ENCODE data around the gene PDE5A.
A peak's percentile ranks its signal among the peaks of the same experiment; 100 is the strongest.
"Not testable (repeated sequence)": the region's sequence is repeated elsewhere in the genome, so short reads cannot be mapped to it uniquely, and the experiment has no call there.

Gene PDE5A

DNA sequence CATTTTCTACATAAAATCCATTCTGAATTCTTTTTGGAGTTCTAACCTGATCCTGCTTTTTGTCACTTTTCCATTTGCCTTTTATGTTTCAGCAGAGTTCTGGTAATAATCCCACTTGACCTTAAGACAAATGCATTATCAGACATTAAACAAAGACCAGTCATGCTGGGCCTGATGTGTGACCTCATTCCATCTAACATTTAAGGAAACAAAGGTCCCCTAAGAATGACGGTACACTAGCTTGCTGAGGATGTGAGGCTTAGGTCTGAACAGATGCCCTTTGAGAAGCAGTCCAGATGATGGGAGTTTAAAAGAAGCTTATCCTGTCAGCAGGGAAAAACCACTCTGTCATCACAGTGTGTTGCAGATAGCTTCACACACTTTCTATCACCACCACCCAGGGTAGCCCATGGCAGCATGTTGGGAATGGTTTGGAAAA lies 38.1 kb upstream of the PDE5A start:
- TF ChIP-seq, protein P1, sequence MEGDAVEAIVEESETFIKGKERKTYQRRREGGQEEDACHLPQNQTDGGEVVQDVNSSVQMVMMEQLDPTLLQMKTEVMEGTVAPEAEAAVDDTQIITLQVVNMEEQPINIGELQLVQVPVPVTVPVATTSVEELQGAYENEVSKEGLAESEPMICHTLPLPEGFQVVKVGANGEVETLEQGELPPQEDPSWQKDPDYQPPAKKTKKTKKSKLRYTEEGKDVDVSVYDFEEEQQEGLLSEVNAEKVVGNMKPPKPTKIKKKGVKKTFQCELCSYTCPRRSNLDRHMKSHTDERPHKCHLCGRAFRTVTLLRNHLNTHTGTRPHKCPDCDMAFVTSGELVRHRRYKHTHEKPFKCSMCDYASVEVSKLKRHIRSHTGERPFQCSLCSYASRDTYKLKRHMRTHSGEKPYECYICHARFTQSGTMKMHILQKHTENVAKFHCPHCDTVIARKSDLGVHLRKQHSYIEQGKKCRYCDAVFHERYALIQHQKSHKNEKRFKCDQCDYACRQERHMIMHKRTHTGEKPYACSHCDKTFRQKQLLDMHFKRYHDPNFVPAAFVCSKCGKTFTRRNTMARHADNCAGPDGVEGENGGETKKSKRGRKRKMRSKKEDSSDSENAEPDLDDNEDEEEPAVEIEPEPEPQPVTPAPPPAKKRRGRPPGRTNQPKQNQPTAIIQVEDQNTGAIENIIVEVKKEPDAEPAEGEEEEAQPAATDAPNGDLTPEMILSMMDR (conservative IDR thresholded peaks at IDR 0.05; ENCODE audit: low read length): no peak
- DNase-seq (ENCODE audit: low read depth): no peak
- no peak overlapping the region for H3K4me3 ChIP-seq (ENCODE audit: low read length)

DNA sequence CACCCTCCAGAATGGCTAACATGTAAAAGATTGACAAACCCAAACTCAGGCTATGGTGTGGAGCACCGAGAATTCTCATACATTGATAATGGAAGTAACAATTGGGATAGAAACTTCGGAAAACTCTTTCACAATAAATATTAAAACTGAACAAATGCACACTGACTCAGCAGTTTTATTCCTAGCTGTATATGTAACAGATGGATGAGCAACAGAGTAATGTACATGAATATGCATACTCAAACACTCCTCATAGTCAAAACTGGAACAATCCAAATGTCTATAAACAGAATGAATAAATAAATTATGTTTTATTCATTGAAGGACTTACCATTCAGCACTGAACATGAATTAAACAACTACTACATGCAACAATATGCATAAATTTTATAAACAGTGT lies 37.1 kb upstream of the PDE5A start:
- no peak for DNase-seq (ENCODE audit: low read depth)
- TF ChIP-seq, protein P1 (conservative IDR thresholded peaks at IDR 0.05; ENCODE audit: low read length): no peak
- no peak overlapping the region for H3K4me3 ChIP-seq (ENCODE audit: low read length)

DNA sequence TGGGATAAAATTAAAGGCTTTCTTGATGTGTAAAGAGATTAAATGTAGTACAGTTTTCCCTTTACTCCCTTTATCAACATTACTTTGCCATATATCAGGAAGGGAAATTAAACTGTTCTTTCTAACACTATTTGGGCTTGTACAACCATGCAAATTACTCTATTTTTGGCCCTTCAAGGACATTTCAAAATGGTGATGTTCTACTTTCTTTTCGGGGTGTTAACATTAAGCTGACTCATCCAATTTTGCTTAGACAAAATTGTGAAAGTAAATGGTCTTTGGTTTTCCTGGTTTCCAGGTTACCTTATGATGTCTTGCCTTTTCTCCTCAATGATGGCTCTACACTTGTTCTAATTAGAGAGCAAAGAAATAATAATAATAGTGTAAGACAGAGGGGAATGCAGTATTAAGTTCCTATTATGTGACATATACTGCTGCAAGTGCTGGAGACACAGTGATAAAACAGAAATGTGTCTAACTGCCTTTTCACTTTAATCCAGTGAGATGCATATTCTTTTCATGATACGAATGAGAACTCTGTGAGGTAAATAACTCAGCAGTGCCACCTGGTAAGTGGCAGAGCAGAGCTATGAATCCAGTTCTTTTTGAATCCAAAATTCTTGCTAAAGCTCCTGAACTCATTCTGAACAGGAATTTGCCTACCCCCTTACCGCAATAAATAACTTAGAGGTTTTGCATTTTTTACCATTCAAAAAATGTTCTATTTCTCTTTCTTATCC lies 35.7 kb upstream of the PDE5A start:
- TF ChIP-seq, protein P1 (conservative IDR thresholded peaks at IDR 0.05; ENCODE audit: low read length): no peak
- H3K4me3 ChIP-seq (ENCODE audit: low read length): no peak overlapping the region
- DNase-seq (ENCODE audit: low read depth): no peak

DNA sequence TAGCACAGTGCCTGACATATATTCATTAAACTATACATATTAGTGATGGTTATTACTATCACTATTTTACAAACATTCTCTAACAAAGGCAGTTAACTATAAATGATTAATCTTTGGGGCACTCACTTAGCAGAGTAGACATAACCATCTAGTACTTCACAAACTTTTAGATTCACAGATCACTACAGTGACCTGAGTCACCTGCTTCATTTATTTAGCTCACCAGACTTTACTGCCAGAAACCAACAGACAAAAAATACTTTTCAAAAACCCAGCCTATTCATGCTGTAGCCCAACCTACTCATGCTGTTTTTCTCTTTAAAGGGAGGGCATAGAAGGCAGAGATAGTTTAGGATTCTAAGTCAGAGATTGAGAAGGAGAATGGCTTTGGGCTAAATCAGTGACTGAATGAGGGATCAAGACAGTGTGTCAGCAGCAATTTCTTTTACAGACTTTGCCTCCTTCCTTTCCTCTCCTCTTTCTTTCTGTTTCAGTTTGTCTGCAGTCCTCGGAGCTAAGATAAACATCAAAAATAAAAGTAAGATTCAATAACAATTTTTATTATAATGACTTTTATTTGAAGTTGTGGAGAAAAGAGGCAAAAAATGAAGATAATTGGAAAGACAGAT lies 34.7 kb upstream of the PDE5A start:
- TF ChIP-seq, protein P1 (conservative IDR thresholded peaks at IDR 0.05; ENCODE audit: low read length): no peak
- H3K4me3 ChIP-seq (ENCODE audit: low read length): no peak overlapping the region
- no peak for DNase-seq (ENCODE audit: low read depth)

DNA sequence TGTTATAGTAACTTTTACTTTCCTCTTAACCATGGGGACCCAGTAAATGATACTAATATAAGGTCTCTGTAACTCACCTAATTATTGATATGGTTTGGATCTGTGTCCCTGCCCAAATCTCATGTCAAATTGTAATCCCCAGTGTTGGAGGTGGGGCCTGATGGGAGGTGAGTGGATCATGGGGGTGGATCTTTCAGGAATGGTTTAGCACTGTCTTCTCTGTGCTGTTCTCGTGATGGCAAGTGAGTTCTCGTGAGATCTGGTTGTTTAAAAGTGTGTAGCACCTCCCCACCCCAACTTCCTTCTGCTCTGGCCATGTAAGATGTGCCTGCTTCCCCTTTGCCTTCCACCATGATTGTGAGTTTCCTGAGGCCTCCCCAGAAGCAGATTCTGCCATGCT lies 34.0 kb upstream of the PDE5A start:
- H3K4me3 ChIP-seq (ENCODE audit: low read length); DNase-seq (ENCODE audit: low read depth): not testable (repeated sequence)

DNA sequence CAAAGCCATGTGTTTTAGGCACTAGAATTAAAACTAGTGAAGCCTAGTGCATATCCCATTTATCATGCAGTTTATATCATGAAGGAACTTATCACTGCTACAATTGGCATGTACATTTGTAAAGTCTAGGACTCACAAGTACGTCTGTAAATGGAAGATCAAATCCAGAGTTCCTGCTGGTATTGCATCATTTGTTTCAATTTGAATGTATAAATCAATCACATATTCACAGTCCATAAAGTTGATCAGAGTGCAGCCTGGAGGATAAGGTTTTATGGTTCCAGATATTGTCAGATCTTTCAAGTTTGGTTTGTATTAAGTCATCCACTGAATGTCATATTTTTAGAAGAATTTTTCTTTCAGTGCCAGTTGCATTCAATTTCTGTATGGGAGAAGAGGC lies 32.6 kb upstream of the PDE5A start:
- DNase-seq (ENCODE audit: low read depth): no peak
- TF ChIP-seq, protein P1 (conservative IDR thresholded peaks at IDR 0.05; ENCODE audit: low read length): no peak
- H3K4me3 ChIP-seq (ENCODE audit: low read length): no peak overlapping the region

DNA sequence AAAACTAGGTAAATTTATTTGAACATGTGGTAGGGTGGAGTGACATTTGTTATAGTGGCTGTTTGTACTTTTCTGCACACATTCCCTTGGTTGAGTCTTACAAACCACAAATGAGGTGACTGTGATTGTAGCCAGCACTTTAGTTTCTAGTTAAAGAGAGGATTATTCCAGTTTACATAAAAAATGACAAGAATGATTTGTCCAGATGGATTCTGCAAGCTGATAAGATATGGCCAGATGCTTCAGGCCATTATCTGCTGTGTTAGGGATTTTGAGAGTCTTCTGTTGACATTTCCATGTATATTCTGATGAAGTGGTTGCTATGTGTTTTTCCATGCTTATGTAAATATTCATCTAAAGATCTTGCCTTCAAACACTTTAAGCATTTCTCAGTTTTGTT lies 31.0 kb upstream of the PDE5A start:
- TF ChIP-seq, protein P1 (conservative IDR thresholded peaks at IDR 0.05; ENCODE audit: low read length): no peak
- peak; percentile 24 for DNase-seq (ENCODE audit: low read depth)
- H3K4me3 ChIP-seq (ENCODE audit: low read length): no peak overlapping the region

All from AG10803 (cell line).